SJCRH30 (cell line): Measurements from ENCODE around the gene PHYH. TPM values are rescaled to one million over a fixed set of nuclear protein-coding genes. Genes with fewer than 3 reads are reported as not detected.
"Not testable (repeated sequence)": the region's sequence is repeated elsewhere in the genome, so short reads cannot be mapped to it uniquely, and the experiment has no call there.

Experiments used
- DNase-seq, 2 experiments: peaks; one replicate each; pipeline ENCODE4 v3.0.0-alpha.2; 2015 to 2020
- H3K27ac ChIP-seq: fragments of 250-450 bp; sonication (Bioruptor Pico); 2 replicates; pipeline ENCODE4 v1.5.1; 2020; ENCODE audit warnings: mild to moderate bottlenecking, moderate library complexity
- H3K27me3 ChIP-seq: fragments of 250-450 bp; sonication (Bioruptor Pico); 2 replicates; pipeline ENCODE4 v1.5.1; 2020; ENCODE audit warnings: mild to moderate bottlenecking, moderate library complexity
- H3K36me3 ChIP-seq: fragments of 250-450 bp; sonication (Bioruptor Pico); 2 replicates; pipeline ENCODE4 v1.5.1; 2020; ENCODE audit warnings: mild to moderate bottlenecking, moderate library complexity
- H3K4me1 ChIP-seq: fragments of 250-450 bp; sonication (Bioruptor Pico); 2 replicates; pipeline ENCODE4 v1.5.1; 2020; ENCODE audit warnings: mild to moderate bottlenecking, moderate library complexity
- H3K4me3 ChIP-seq: fragments of 250-450 bp; sonication (Bioruptor Pico); 2 replicates; pipeline ENCODE4 v1.5.1; 2020; ENCODE audit warnings: mild to moderate bottlenecking, moderate library complexity
- H3K9me3 ChIP-seq: fragments of 250-450 bp; sonication (Bioruptor Pico); replicated peaks from 2 replicates; pipeline ENCODE4 v1.5.1; 2020; ENCODE audit warnings: mild to moderate bottlenecking, moderate library complexity
- total RNA-seq: library from RNA; depleted of rRNA; stranded (reverse); fragments of >200 nt; shearing (Covaris generic); gene quantifications from 2 replicates; pipeline ENCODE4 v1.2.3, GENCODE V29; 2014; rRNA removed

PHYH gene
- total RNA-seq, 1 experiment from 2014 or later: 12.8 TPM

DNA sequence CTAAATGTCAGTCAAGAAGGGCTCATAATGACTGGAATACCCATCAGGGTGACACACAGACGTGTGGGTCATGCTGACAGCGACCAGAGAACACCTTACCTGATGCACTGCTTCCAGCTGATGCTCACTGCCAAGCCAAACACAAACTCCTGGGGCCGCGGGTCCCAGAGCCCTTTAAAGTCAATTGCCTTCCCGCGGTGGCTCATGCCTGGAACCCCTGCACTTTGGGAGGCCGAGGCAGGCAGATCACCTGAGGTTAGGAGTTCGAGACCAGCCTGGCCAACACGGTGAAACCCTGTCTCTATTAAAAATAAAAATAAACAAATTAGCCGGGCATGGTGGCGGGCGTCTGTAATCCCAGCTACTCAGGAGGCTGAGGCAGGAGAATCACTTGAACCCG, 65.1 kb downstream of the PHYH start:
- not testable (repeated sequence) for H3K36me3 ChIP-seq, H3K27ac ChIP-seq, H3K27me3 ChIP-seq, H3K4me3 ChIP-seq, H3K4me1 ChIP-seq, H3K9me3 ChIP-seq, DNase-seq

DNA sequence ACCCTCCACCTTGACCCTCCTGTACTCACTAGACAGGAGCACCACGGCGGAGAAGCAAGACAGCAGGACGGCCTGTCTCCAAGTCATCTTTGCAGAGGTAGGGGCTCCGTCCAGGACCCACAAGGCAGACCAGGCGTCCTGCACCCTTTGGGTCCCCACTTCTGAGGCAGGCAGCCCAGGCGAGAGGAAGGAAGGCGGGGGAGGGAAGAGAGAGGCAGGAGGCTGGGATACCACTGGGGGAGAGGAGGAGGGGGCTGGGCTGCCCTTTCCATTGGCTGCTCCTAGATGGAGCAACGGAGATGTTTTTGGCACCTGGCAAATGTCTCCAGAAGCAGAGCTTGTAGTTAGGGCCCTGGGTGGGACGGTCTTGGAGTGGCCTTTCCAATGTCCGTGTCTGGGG, 65.7 kb downstream of the PHYH start, which contains the start of gene UCMA:
Gene UCMA (minus strand): TSS at position 203 of the 400 bp plus-strand sequence. CDS start 116 bp downstream, at position 87.
- DNase-seq: no peak
- Histone ChIP-seq H3K27ac (no peak within 1 kb of the TSS), H3K4me1 (peaks cover 2% of the 10 kb centered on the region; the same call in 1 of the 2 replicates), H3K27me3 (no peaks in the 10 kb centered on the region), H3K36me3 (no peaks in the 10 kb centered on the region), H3K9me3 (no peaks in the 10 kb centered on the region), H3K4me3 (no peak within 1 kb of the TSS)

DNA sequence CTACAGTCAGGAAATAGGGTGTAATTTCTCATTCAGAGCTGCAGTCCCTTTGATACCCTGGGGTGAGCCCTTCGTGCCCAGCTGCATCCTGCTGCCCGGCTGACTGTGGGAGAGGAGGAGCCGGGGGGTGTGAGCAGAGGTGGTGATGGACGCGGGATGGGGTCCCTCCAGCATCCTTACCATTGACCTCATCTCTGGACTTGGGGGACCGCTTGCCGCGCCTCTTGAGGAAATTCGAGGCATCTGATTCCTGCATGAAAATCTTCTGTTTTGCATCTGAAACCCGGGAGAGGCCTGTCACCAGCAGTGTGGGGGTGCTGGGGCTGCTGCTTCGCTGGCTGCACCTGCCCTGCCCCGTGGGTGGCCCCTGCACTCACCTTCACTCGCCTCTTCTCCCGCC, 66.5 kb downstream of the PHYH start:
- peaks cover 2% of the 10 kb centered on the region; the same call in 1 of the 2 replicates for H3K4me1 ChIP-seq
- H3K27me3 ChIP-seq: no peaks in the 10 kb centered on the region
- H3K27ac ChIP-seq: no peak overlapping the region
- H3K36me3 ChIP-seq: no peaks in the 10 kb centered on the region
- no peak overlapping the region for H3K4me3 ChIP-seq
- H3K9me3 ChIP-seq: no peaks in the 10 kb centered on the region
- no peak for DNase-seq

DNA sequence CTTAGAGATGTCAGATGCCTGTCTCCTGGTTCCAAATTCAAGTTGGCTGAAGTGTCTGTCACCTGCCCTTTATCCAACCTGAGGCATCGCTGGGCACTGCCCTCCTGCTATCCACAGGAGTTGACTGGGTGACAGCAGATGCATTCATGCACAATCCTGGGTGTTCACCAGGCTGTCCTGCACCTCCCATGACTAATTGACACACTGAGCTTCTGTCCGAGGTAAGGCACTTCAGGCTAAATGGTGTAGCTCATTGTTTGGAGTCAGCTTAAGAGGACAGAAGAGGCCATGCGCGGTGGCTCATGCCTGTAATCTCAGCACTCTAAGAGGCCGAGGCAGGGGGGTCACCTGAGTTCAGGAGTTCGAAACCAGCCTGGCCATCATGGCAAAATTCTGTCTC, 68.1 kb downstream of the PHYH start:
- DNase-seq: peak; percentile 18 to 55
- no peaks in the 10 kb centered on the region for H3K9me3 ChIP-seq
- H3K4me1 ChIP-seq: peaks cover 2% of the 10 kb centered on the region; the same call in 1 of the 2 replicates
- H3K27me3 ChIP-seq: no peaks in the 10 kb centered on the region
- H3K27ac ChIP-seq: no peak overlapping the region
- no peak overlapping the region for H3K4me3 ChIP-seq
- H3K36me3 ChIP-seq: no peaks in the 10 kb centered on the region

DNA sequence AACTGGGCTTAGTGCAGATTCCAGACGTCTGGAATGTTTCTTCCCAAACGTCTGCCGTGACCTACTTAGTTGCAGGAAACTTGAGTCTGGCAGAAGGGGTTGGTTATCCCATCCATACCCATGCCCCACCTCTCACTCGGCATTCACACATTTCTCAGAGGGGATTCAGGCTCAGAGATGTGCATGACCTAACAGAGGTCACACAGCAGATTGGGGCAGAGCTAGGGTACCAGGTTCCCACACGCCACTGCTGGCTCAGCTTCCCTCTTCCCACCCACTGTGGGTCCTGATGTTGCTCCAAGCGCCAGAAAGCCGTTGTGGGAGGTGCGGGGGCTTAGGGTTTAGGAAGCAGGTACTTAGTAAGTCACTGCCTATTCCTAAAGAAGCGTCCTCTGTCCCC, 68.7 kb downstream of the PHYH start:
- Histone ChIP-seq H3K4me1 (peaks cover 2% of the 10 kb centered on the region; the same call in 1 of the 2 replicates), H3K27me3 (no peaks in the 10 kb centered on the region), H3K4me3 (no peak overlapping the region), H3K27ac (no peak overlapping the region), H3K9me3 (no peaks in the 10 kb centered on the region), H3K36me3 (no peaks in the 10 kb centered on the region)
- DNase-seq: no peak

Other genes with a start within 250 kb of the PHYH start
- 3.6 and 4.0 TPM in 2 replicates for gene OPTN, start 199.9 kb downstream of the PHYH start, total RNA-seq
- gene MCM10, start 138.5 kb downstream of the PHYH start, total RNA-seq: 49.5 and 53.1 TPM in 2 replicates
- not detected in 2 replicates for gene UCMA, start 65.7 kb downstream of the PHYH start, total RNA-seq
- gene SEPHS1, start 48.2 kb upstream of the PHYH start, total RNA-seq: 106 and 109 TPM in 2 replicates
- 5.5 and 5.6 TPM in 2 replicates for gene BEND7, start 228.9 kb upstream of the PHYH start, total RNA-seq